Measurements from ENCODE around the gene PADI1. TPM values are rescaled to one million over a fixed set of nuclear protein-coding genes. Genes with fewer than 3 reads are reported as not detected.

PADI1 gene
- total and polyA plus RNA-seq, 4 donors = 4.9 TPM; not detected in 3

- TF ChIP-seq RAD21 (IDR thresholded peaks at IDR 0.05) = no peak
- TF ChIP-seq RXRA (IDR thresholded peaks at IDR 0.05) = no peak
- no peaks in the 10 kb centered on the region for H3K36me3 ChIP-seq (ENCODE audit: control insufficient read depth in 4 of 4, insufficient read depth in 3 of 4, low read depth in 1 of 4, low read length in 3 of 4)
- peaks cover 0 to 3% (median 0%) of the 10 kb centered on the region in 4 donors for H3K27me3 ChIP-seq (ENCODE audit: control insufficient read depth in 4 of 4, insufficient read depth in 4 of 4, low read length in 3 of 4)
- H3K9ac ChIP-seq (ENCODE audit: low read depth in 1 of 2, low read length in 2 of 2) = no peak overlapping the region
- H3K4me1 ChIP-seq (ENCODE audit: control insufficient read depth in 4 of 4, insufficient read depth in 4 of 4, low read length in 3 of 4) = no peaks in the 10 kb centered on the region
- DNase-seq (ENCODE audit: low spot score) = no peak
- H3K4me3 ChIP-seq (ENCODE audit: low read depth in 1 of 3, low read length in 3 of 3) = no peak overlapping the region
- H3K27ac ChIP-seq (ENCODE audit: low read depth in 1 of 2, low read length in 2 of 2) = no peak overlapping the region
- no peaks in the 10 kb centered on the region for H3K9me3 ChIP-seq (ENCODE audit: control insufficient read depth in 4 of 4, low read length in 3 of 4)
- 90% methylated on average over 6 of the region's 6 CpGs for WGBS
Observed at GRCh38 chr1:17258758-17259130, 53.8 kb downstream of the PADI1 start.

- Histone ChIP-seq H3K9ac (ENCODE audit: low read depth in 1 of 2, low read length in 2 of 2) (no peak overlapping the region), H3K27me3 (ENCODE audit: control insufficient read depth in 4 of 4, insufficient read depth in 4 of 4, low read length in 3 of 4) (peaks cover 0 to 3% (median 0%) of the 10 kb centered on the region in 4 donors), H3K4me1 (ENCODE audit: control insufficient read depth in 4 of 4, insufficient read depth in 4 of 4, low read length in 3 of 4) (no peaks in the 10 kb centered on the region), H3K36me3 (ENCODE audit: control insufficient read depth in 4 of 4, insufficient read depth in 3 of 4, low read depth in 1 of 4, low read length in 3 of 4) (no peaks in the 10 kb centered on the region), H3K27ac (ENCODE audit: low read depth in 1 of 2, low read length in 2 of 2) (no peak overlapping the region), H3K4me3 (ENCODE audit: low read depth in 1 of 3, low read length in 3 of 3) (no peak overlapping the region), H3K9me3 (ENCODE audit: control insufficient read depth in 4 of 4, low read length in 3 of 4) (no peaks in the 10 kb centered on the region)
- DNase-seq (ENCODE audit: low spot score) = no peak
- TF ChIP-seq, protein P1, sequence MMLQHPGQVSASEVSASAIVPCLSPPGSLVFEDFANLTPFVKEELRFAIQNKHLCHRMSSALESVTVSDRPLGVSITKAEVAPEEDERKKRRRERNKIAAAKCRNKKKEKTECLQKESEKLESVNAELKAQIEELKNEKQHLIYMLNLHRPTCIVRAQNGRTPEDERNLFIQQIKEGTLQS (IDR thresholded peaks at IDR 0.05) = no peak
- TF ChIP-seq HNF4G (IDR thresholded peaks at IDR 0.05) (no peak), SP1 (IDR thresholded peaks at IDR 0.05) (no peak), RAD21 (IDR thresholded peaks at IDR 0.05) (no peak), EGR1 (IDR thresholded peaks at IDR 0.05; ENCODE audit: low read depth in 2 of 2) (no peak), FOXA1 (IDR thresholded peaks at IDR 0.05) (no peak), GABPA (IDR thresholded peaks at IDR 0.05 in 1 of 2, conservative IDR thresholded peaks at IDR 0.05 in 1 of 2) (no peak), RXRA (IDR thresholded peaks at IDR 0.05) (no peak), ZBTB33 (IDR thresholded peaks at IDR 0.05) (no peak), MAX (IDR thresholded peaks at IDR 0.05) (no peak), HNF4A (conservative IDR thresholded peaks at IDR 0.05) (no peak), YY1 (IDR thresholded peaks at IDR 0.05) (no peak), JUND (IDR thresholded peaks at IDR 0.05) (no peak), CTCF (IDR thresholded peaks at IDR 0.05; ENCODE audit: low read depth, low read length, missing input control) (no peak)
- WGBS = 78% methylated on average over 24 of the region's 24 CpGs
Observed at GRCh38 chr1:17259233-17259873, 54.4 kb downstream of the PADI1 start.

DNA sequence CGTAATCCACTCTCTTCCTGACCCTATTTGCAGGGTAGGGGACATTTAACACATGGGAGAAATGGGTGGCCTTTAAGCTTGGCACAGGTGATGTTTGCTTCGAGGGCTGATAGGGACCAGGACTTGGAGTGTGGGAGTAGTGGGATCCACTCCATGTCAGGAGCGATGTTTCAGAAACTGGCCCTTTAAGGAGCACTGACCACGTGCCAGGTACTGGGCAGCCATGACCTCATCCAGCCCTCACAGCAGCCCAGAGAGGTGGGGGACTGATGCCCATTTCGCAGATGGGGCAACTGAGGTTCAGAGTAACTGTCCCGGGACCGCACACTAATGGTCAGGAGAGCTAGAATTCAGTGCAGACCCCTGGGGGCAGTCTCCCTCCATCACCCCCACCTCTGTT is 55.3 kb downstream of the PADI1 start:
- Histone ChIP-seq H3K4me1 (ENCODE audit: control insufficient read depth in 4 of 4, insufficient read depth in 4 of 4, low read length in 3 of 4) (no peaks in the 10 kb centered on the region), H3K9ac (ENCODE audit: low read depth in 1 of 2, low read length in 2 of 2) (no peak overlapping the region), H3K4me3 (ENCODE audit: low read depth in 1 of 3, low read length in 3 of 3) (no peak overlapping the region), H3K27ac (ENCODE audit: low read depth in 1 of 2, low read length in 2 of 2) (no peak overlapping the region), H3K9me3 (ENCODE audit: control insufficient read depth in 4 of 4, low read length in 3 of 4) (no peaks in the 10 kb centered on the region), H3K36me3 (ENCODE audit: control insufficient read depth in 4 of 4, insufficient read depth in 3 of 4, low read depth in 1 of 4, low read length in 3 of 4) (no peaks in the 10 kb centered on the region), H3K27me3 (ENCODE audit: control insufficient read depth in 4 of 4, insufficient read depth in 4 of 4, low read length in 3 of 4) (peaks cover 0 to 3% (median 0%) of the 10 kb centered on the region in 4 donors)
- no peak for DNase-seq (ENCODE audit: low spot score)
- TF ChIP-seq RAD21 (IDR thresholded peaks at IDR 0.05) (no peak), ZBTB33 (IDR thresholded peaks at IDR 0.05) (no peak), JUND (IDR thresholded peaks at IDR 0.05) (no peak), YY1 (IDR thresholded peaks at IDR 0.05) (no peak), EGR1 (IDR thresholded peaks at IDR 0.05; ENCODE audit: low read depth in 2 of 2) (no peak), FOXA1 (IDR thresholded peaks at IDR 0.05) (no peak), GABPA (IDR thresholded peaks at IDR 0.05 in 1 of 2, conservative IDR thresholded peaks at IDR 0.05 in 1 of 2) (no peak), CTCF (IDR thresholded peaks at IDR 0.05; ENCODE audit: low read depth, low read length, missing input control) (no peak)
- 83% methylated on average over 7 of the region's 7 CpGs for WGBS

All from liver (tissue), 9 donors.